GDM1 (cell line): ENCODE data around the gene PLEKHM3.

Experiments used
- DNase-seq: peaks from one replicate; lab custom pipeline; 2025; lab: John Stamatoyannopoulos, UW

The PLEKHM3 gene

DNA sequence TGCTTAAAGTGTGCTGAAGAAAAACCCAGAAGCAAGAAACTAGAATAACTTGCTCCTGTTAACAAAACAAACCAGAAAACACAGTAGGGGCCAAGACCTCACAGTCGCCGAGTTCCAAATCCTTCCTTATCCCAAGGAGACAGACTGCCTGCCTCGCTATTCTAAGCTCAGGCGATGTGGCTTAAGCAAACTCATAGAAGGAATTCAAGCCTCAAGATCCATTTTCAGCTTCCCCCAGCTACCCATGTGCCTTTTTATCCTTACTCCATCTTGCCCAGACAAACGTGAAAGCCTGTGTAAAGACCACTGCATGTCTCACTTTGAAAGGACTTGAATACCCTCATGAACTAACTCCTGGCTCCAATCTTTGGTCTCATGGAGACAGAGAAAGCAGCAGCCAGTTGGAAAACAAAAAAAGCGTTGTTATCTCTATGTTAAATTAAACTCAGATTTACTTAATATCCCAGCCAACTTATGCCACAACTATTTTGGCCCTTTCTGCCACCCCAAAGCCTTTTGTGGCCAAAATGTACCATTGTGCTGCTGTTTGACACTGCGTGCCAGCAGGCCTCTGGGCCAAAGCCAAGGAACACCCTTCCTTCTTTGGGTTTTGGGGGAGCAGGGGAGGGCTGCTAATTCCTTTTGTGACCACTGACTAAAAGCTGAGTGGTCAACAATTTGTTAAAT is 132.5 kb downstream of the PLEKHM3 start:
- DNase-seq: no peak

DNA sequence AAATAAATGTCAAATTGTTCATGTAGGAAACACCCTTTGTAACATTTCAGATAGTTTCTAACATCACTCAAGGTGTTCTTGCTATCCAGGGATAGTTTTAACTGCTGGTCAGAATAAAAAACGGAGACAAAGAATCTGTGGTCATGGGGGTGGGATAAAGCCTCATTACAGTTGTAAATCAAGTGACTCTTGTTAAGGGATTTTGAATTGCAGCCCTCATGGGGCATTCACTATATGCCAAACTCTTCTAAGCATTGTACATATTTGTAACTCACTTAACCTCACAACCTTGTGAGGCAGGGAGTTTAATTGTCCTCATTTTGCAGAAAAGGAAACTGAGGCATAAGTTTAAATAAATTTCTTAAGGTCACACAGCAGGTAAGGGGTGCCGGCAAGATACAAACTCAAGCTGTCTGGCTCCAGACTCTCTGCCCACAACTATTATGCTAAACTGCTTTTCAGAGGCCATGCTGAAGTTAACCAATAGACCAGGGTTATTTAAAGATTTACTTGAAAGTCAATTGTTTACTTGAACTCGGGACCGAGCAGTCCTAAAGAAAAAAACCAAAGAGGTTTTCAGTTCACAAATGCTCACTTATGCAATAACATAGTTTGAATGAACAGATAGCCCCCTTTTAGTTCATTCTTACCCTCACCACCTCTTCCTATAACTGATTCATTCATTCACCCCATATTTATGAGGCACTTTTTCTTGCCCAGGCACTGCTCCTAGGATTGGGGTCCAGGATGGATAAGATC is 134.1 kb downstream of the PLEKHM3 start:
- no peak for DNase-seq

DNA sequence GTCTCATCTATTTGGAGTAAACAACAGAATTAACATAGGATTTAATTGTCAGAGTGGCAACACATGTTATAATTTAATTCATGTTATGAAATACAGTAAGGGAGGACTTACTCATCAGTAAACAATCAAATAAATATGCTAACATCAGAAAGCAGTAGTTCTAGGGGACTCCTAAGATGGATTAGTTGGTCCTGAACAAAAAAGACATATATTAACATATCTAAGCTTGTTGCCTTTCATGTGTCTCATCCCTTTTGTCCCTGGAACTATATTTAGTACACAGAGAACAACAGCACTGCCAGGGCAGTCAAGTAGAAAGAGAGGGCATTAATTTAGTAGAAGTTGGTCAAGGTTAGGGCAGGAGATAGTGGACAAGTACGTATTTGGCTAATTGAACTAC is 137.8 kb downstream of the PLEKHM3 start:
- no peak for DNase-seq

DNA sequence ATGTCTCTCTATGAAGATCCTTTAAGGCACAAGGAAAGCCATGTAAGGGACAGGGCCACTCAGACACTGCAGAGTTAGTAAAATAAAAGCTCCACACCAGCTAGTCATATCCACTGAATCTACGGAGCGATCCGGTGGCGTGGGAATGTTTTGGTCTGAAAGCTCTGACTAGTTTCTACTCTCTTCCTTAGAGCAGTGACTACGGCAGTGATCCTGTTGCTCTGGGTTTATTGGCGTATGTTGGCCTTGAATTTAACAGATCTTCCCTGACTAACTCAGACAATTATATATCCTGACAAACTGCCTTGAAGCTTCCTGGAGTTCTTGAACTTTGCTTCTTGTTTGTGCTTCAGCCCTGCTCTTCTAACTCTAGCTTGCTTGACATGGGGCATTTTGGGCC is 140.3 kb downstream of the PLEKHM3 start:
- no peak for DNase-seq

DNA sequence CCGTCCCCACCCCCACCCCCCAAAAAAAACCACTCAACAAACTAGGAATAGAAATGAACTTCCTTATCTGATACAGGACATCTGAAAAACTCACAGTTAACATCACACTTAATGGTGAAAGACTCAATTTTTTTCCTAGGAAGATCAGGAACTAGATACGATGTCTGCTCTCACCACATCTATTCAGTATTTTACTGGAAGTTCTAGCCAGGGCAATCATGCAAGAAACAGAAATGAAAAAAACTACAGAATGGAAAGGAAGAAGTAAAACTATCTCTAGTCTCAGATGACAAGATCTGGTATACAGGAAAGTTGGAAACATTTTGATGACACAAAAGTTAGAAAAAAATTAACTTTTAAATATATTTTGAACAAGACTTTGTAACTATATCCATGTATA is 141.2 kb downstream of the PLEKHM3 start:
- DNase-seq: no peak

DNA sequence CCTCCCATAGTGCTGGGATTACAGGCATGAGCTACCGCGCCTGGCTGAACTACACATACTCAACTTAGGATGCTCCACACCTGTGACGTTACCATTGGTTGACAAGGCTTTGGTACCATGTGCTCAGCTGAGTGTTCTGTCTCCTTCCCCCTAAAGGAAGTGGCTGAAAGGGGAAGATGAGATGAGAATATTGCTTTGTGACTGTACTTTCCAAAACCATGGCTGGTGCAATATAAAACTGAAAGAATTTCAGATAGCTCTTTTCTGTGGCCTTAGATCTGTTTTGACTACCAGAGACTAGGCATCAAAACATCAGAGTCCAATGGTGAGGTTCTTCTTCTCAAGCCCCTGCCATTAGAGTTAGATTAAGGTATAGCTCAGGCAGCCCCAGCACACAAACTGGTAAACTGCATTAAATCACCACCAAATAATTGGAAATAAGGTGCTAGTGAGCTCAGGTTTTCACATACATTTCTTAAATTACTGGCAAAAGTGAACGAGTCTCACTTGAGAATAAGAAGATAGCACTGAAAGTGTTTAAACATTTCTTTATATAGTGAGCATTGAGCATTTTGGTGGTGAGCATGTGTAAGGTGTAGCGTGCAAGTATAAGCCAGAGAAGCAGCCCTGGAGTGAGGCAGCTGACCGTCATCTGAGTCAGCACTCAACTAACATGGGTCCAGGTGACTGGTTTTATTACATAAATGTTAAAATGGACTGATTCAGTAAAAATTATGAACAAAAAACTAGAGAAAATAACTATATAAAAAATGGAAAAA is 142.1 kb downstream of the PLEKHM3 start:
- no peak for DNase-seq

DNA sequence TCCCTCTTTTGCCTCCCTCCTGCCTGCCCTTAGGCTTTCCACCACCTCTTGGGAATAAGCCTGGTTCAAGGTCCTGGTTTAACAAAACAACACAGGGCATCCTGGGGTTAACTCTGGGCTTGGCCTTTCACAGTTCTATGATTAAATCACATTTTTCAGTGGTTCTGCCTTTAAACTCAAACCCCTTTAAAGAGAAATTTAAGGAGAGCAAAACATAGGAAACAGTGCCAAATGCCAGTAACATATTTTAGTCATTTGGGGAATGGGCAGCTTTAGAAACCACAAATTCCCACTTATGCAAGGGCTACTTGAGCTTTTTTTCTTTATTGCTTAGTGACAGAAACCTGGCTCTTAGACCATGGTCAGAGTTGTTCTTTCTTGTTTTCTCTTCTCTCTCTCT is 143.4 kb downstream of the PLEKHM3 start:
- no peak for DNase-seq

DNA sequence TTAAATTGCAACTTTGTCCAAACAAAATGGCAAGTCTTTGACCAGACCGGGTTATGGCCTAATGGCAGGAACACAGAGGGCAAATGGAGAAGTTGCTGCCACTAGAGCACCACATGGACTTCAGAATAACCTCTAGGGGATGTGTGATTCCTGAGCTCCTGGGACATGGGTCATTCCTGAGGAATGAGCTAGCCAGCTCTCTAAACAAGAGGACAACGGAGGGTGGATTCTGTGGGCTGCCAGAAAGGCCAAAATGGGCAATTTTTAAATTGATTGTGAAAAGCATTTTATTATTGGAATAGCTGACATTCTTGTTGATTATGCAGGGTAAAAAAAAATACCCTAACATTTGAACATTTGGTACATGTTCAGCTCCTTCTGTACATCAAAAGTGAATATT is 145.8 kb downstream of the PLEKHM3 start:
- DNase-seq: no peak

DNA sequence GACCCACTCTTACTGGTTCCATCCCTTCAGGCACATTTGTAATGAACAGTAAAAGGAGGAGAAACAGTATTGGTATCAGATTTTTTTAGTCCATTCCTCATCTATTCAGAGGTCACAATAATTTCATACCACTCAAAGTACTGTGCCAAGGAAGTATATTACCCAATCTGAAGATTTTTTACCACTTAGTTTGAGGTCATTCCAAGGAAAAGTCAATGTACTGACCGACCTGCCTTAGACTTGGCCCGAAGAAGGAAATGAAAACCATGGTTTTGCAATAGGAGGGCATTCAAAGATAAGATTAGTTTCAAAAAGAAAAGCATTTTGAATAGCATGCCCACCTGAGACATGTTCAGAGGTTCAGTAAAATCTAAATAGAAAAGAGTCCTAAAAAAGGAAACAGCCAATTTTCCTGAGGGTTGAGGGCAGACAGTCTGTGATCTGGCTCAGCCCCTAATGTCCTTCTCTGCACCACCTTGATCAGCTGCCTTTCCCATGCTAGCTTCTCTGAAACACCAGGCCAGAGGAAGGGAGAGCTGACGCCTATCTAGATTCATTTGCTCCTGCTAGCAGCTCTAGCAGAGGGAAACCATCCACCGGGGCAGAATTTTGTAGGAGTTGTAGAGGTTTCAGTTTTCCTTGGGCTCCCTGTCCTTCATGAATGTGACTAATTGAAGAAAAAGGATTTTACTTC is 148.3 kb downstream of the PLEKHM3 start:
- DNase-seq: no peak

DNA sequence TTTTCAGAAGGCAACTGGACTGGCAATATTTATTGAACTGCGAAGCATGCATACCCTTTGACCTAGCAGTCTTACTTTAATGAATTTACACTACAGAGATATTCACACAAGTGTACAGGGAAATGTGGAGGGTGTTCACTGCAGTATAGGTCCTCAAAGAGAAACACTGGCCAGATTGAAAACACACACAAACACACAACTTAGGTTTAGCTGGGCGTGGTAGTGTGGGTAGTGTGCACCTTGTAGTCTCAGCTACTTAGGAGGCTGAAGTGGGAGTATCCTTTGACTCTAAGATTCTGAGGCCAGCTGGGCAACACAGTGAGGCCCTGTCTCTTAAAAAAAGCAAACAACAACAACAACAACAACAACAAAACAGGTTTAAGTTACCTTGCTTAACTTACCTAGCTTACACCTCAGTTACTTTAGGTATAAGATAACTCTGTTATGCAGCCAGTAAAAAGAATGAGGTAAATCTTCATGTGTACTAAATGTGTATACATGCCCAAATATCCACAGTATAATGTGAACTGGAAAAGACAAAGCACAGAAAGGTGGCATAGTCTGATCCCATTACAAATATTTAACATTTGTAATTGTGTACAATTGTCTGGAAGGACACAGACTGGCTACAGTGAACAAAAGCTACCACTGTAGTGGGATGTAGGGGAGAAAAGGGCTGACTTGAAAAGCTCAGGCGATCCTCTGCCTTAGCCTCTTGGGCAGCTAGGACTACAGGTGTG is 149.7 kb downstream of the PLEKHM3 start:
- no peak for DNase-seq

DNA sequence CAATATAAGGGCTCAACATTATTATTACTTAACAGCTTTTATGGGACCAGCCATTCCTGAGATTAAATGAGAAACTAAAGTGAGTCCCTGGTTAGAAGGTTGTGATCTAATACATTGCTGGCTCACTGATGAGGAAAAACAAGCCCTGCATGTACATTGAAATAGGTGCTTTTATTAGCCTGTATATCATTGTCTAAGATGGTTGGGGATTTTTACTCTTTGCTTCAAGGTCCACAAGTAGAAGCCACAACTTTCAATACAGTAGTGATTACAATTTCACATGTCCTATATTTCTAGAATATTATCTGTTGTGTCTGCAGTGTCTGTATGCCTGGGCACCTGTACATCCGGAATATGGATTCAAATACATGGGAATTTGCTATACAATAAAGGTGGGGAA is 151.5 kb downstream of the PLEKHM3 start:
- no peak for DNase-seq

DNA sequence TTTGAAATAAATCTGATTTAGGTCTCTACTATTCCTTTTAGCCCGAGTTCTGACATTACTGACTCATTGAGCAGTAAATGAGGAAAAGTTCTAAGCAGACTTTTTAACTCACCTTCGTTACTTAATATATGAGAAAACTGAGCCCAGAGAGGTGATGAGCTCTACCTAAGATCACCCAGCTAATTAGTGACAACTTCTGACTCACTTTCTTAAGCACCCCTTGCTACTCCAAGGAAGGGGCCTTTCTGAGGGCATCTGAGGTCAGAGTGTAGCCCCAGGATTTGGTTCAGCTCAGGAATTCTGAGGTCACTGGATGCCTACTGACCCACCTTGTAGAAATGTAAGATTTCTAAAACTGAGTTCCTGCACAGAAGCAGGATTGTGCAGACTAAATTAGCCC is 153.4 kb downstream of the PLEKHM3 start:
- DNase-seq: no peak

DNA sequence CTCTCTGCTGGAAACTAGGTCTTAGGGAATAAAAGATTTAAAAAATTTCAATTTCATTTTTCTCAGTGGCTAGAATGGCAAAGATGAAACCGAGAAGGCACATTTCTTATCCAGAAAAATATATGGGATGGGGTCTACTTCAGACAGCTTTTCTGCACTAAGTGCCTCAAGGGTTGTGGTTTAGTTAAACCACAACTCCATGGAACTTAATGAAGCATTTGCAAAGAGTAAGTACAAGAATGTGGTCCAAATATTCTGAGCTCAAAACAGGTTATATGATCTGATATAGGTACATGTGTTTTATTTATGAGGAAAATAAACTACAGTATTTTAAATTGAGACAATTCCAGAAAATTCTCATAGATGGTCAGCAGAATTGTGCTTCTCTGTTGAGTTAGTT is 153.8 kb downstream of the PLEKHM3 start:
- DNase-seq: no peak

DNA sequence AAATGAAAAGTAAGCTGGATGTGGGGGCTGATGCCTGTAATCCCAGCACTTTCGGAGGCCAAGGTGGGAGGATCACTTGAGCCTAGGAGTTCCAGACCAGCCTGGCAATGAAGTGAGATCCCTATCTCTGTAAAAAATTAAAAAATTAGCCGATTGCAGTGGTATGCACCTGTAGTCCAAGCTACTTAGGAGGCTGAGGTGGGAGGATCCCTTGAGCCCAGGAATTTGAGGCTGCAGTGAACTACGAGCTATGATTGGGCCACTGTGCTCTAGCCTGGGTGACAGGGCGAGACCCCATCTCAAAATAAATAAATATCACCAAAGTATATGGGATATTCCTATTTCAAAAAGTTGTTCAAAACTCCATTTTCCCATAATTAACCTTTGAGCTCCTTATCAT is 154.5 kb downstream of the PLEKHM3 start:
- no peak for DNase-seq

DNA sequence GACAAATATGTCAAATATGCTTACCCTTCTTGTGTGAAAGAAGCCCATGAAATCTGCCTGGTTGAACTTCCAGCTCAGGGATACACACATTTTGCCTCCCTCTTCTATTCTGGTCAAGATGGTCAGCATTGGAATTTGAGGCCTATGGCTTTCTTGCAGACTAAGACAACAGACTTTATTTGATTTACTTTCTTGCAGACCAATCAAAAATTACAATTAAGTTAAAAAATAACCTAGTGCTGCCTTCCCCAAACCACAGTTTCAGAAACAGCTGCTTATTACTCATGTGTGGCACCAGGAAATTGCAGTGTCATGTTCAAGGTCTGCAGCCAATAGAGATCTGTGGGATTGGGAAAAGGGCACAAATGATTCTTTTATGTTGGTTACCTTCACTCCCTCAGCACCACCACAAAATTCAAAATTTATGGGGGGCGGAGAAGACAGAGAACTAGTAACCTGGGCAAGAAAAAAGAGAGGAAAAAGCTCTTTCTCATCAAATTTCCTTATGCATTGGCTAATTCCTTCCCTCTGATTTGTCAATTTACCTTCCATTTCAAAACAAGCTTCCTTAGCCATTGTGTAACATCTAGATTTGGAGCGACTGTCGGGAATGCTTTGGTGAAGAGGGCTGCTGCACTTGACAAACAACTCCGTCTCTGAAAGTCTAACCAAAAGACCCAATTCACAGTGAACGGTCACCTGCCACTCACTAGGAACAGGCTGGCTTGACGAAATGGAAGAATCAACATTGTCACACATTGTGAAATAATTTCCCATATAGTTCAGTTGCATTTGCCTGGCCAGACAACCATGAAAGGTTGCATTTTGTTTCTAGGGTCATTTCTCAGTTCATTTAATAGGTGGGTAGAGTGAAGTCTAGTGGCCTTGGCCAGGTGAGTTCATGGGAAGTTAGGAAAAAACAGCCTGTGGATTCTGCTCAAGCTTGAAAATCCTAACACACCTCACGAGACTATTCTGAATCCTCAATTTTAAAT is 155.2 kb downstream of the PLEKHM3 start:
- DNase-seq: no peak

DNA sequence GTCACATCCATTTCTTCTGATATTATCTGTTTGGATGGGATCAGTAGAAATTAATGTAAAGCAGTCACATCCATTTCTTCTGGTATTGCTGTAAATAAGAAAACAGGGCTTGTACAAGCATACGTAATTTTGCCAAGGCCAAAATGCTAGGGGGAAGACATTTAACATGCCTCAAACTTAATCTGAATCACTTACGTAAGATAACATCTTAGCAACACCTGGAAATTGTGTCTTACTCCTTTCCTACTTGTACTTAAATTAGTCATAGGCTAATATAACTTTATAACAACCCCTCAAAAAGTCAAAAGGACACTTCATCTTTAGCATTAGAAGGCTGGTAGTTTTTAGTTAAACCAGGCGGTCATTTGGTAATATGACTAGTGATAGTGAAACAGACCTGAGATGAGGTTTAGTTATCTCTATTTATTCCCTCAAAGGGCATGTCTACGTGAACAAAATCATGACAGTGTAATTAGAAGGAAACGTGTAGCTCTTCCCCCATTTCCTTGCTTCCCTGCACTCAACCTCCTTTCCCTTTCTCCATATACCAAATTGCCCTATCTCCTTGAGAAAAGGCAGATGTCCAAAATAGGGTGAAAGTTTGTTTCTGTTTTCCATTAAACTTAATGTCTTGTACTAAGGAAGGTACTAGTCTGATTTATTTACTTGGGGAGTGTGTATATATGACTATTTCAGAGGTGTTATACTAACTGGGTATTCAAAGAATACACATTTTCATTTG is 156.3 kb downstream of the PLEKHM3 start:
- no peak for DNase-seq

DNA sequence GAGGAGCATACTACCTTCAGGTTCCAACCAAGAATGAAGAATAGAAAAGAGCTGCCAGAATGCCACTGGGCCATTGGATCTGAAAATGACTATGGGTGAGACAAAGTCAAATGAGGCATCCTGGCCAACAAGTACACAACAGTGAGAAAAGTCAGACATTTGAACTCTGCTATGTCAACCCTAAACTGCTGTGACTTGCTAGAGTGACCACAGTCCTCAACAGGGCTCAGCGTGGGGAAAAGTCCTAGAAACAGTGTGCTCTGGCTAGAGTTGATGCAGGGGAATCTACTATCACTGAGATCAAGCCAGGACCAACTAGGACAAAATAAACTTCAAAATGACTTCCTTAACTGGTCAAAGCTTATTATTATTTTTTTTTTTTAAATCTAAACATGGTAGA is 157.4 kb downstream of the PLEKHM3 start:
- no peak for DNase-seq

DNA sequence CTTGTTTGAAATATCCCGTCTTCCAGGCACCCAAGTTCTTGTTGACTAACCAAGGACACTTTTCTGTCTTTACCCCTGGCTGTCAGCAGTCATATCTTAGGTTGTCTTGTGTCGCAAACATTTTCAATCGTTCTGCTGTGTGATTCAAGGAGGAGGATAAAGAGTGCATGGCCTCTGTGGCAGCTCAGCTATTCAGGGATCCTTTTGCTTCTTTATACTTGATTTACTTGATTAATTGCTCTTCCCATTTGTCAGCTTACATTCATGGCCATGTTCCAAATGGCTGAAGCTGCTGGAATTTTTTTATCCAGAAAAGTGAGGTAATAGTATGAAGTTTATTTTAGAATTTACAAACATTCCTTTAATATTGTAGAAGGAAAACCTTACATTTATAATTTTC is 158.3 kb downstream of the PLEKHM3 start:
- no peak for DNase-seq

DNA sequence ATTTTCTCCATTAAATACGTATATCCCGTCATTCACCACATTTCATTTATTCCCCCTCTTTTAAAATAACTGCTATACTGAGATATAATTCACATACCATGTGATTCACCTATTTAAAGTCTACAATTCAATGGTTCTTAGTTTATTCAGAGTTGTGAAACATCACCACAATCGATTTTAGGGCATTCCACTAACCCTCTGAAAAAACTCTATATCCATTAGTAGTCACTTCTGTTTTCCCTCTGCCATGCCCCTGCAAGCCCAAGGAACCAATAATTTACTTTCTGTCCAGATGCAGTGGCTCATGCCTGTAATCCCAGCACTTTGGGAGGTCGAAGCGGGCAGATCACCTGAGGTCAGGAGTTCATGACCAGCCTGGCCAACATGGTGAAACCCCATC is 160.1 kb downstream of the PLEKHM3 start:
- no peak for DNase-seq

DNA sequence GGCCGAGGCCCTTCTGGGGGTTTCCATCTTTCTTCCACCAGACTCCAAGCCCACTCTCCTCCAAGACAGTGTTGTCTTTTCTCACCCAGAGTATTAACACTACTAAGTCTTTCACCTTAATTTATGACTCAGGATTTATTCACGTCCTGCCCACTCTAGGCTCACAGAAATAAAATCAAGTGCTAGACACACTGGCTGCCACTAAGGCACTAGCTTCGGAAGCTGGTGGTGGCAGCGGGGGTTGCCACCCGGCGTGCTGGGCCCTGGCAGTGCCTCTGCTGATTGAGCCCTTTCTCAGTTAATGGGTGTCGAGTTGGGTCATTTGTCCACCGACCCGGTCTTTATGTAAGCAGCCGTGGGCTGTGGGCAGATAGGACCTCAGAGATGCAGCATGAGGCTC is 162.0 kb downstream of the PLEKHM3 start:
- DNase-seq: no peak
